ENCODE data around the gene MRPL17. TPM values are rescaled to one million over a fixed set of nuclear protein-coding genes. Genes with fewer than 3 reads are reported as not detected.

Gene MRPL17
- total RNA-seq = 10 to 100 TPM; 34.6 to 75.1 TPM

DNA sequence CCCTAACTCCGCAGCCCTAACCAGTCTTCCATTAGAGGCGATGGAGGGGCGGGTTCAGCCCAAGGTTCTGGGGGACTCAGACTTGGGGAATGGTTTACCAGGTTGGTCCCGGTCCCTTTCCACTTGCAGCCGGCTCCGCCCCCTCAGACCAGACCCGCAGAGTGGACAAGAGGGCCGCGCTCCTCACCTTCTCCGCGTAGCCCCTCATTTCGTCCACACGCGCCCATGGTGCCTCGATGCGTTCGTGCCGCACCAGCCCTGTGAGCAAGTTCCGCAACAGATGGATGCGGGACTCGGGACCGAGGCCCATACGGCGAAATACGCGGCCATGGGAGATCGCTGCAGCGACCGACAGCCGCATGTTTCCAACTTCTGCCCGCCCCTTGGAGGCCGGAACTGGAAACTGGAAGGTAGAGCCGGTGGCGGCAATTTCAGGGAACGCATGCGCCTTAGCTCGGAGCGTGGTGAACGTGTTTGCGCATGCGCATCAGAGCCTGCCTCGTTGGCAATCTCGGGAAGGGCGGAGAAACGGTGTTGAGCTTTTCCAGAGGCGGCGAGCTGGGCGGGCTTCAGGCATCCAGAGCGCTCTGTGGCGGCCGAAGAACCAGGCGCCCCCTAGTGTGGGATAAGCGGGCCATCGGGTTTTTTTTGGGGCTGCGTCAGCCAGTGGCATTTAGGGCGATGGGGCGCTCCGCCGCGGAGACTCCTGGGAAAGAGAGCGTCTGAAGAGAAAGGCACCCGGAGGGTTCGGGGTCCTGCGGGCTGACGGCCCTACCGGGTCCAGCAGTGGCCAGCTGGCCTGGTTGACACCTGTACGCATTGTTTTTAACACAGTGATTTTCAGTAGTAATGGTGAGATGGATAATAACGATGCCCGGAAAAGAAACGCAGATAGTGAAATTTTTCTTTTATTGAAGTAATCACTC is at the start of gene MRPL17:
MRPL17 (minus strand) TSS at position 405 of the 926 bp plus-strand sequence; CDS start at position 361, 44 bp downstream.
- Histone ChIP-seq H3K4me3 (peak within 1 kb of the TSS; percentile 98), H3K9me3 (no peaks in the 10 kb centered on the region), H3K4me1 (no peaks in the 10 kb centered on the region), H3K9ac (ENCODE audit: low read depth in 2 of 2, low read length in 2 of 2) (peak within 1 kb of the TSS; percentile 75 to 95), H3K27me3 (no peaks in the 10 kb centered on the region), H3K27ac (peak within 1 kb of the TSS; percentile 92), H3K36me3 (no peaks in the 10 kb centered on the region)
- intact Hi-C loops (cut with DNase I) = loop anchor here (5.0 to 10.0 kb wide), 4 partner anchors 36 to 298 kb away; partner anchors contain the start of genes ILK and RRP8
- TF ChIP-seq, protein P1, sequence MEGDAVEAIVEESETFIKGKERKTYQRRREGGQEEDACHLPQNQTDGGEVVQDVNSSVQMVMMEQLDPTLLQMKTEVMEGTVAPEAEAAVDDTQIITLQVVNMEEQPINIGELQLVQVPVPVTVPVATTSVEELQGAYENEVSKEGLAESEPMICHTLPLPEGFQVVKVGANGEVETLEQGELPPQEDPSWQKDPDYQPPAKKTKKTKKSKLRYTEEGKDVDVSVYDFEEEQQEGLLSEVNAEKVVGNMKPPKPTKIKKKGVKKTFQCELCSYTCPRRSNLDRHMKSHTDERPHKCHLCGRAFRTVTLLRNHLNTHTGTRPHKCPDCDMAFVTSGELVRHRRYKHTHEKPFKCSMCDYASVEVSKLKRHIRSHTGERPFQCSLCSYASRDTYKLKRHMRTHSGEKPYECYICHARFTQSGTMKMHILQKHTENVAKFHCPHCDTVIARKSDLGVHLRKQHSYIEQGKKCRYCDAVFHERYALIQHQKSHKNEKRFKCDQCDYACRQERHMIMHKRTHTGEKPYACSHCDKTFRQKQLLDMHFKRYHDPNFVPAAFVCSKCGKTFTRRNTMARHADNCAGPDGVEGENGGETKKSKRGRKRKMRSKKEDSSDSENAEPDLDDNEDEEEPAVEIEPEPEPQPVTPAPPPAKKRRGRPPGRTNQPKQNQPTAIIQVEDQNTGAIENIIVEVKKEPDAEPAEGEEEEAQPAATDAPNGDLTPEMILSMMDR (IDR thresholded peaks at IDR 0.05) = peak; percentile 81
- DNase-seq = peak; percentile 99

DNA sequence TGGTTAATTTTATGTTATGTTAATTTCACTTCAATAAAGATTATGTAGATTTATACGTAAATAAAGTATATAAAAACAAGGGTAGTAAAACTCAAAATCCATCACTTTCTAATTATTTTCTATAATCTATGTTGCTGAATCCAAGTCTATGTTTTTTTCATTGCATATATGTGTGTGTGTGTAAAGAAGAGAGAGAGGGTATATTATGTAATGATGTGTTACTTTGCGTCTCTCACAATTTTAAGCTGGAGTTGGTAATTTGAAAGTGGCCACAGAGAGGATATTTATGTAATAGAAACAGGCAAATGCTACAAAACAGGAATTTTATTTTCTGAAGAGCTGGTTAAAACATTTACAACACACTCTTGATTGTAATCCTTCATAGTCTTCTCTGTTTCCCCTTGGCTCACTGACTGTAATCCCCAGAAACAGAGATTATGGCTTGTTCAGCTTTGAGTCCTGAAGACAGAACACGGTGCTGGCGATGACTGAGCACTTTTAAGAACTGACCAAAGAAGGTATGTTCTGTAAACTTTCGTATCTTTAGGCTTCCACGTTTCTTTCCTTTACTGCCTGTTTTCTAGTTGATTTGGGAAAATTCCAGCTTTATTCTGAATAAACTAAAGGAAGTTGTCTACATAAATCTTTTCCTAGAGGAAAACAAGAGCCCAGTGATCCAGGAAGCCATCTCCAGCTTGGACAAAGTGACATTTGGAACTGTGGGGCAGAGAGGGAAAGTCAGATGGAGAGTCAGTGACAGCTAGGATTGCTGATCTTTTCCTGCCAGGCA is 45.0 kb upstream of the MRPL17 start:
- Histone ChIP-seq H3K9me3 (no peaks in the 10 kb centered on the region), H3K4me3 (no peak overlapping the region), H3K27me3 (no peaks in the 10 kb centered on the region), H3K4me1 (no peaks in the 10 kb centered on the region), H3K9ac (ENCODE audit: low read depth in 2 of 2, low read length in 2 of 2) (no peak overlapping the region), H3K27ac (no peak overlapping the region), H3K36me3 (no peaks in the 10 kb centered on the region)
- intact Hi-C loops (cut with DNase I) = no loop called here
- no peak for DNase-seq
- TF ChIP-seq, protein P1 (IDR thresholded peaks at IDR 0.05) = no peak

DNA sequence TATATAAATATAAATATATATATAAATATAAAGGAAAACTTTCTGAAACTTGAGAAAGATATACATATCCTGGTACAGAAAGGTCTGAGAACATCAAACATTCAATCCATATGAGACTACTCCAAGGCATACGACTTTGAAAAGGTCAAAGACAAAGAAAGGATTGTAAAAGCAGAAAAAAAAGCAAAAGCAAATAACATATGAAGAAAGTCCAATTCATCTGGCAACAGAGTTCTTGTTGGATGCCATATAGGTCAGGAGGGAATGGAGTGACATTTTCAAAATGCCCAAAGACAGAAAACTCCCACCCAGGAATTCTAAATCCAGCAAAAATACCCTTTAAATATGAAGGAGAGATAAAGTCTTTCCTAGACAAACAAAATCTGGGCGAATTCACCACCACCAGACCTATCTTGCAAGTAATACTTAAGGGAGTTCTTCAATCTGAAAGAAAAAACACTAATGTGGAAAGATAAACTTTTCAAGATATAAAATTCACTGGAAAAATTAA is 42.3 kb upstream of the MRPL17 start:
- H3K9ac ChIP-seq (ENCODE audit: low read depth in 2 of 2, low read length in 2 of 2) = no peak overlapping the region
- no peaks in the 10 kb centered on the region for H3K9me3 ChIP-seq
- H3K4me1 ChIP-seq = no peaks in the 10 kb centered on the region
- no peaks in the 10 kb centered on the region for H3K36me3 ChIP-seq
- intact Hi-C loops (cut with DNase I) = no loop called here
- no peaks in the 10 kb centered on the region for H3K27me3 ChIP-seq
- H3K27ac ChIP-seq = no peak overlapping the region
- no peak for DNase-seq
- no peak overlapping the region for H3K4me3 ChIP-seq
- TF ChIP-seq, protein P1 (IDR thresholded peaks at IDR 0.05) = no peak

DNA sequence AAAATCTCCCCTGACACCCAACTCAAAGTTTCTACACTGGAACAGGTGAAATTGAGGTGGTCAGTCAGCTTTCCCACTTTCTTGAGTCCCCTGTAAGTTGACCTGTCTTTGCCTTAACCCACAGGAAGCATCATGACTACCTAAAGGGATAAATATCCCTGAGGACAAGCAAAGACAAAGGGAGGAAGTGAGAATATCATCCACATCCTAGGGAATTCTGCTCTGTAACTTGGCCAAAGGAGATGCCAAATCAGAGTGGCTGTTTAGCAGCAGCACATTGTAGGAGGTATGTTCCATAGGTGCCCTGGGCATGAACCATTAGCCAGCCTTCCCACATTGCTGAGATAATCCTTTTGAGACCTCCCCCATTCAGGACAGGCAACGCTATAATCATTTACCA is 40.9 kb upstream of the MRPL17 start:
- TF ChIP-seq, protein P1 (IDR thresholded peaks at IDR 0.05) = no peak
- H3K36me3 ChIP-seq = no peaks in the 10 kb centered on the region
- H3K4me3 ChIP-seq = no peak overlapping the region
- no peak overlapping the region for H3K9ac ChIP-seq (ENCODE audit: low read depth in 2 of 2, low read length in 2 of 2)
- no peaks in the 10 kb centered on the region for H3K9me3 ChIP-seq
- H3K27ac ChIP-seq = no peak overlapping the region
- intact Hi-C loops (cut with DNase I) = no loop called here
- H3K4me1 ChIP-seq = no peaks in the 10 kb centered on the region
- H3K27me3 ChIP-seq = no peaks in the 10 kb centered on the region
- DNase-seq = no peak

DNA sequence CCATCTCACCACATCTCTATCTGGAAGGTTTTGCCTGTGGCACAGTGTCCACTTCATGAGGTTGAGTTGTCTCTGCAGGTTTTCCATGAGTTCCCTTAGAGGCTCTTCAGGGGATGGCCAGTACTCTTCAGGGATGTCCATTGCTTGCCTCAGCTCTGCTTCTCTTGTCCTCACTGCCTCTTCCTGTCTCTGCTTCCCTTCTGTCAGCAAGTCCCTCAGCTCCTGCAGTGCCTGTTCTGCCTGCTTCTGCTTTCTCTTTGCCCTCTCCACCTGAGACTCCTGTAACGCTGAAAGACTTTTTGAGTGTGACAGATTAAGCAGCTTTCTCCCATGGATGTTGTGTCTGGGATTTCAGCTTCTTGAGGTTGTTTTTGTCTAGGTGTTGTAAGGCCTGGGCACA is 38.2 kb upstream of the MRPL17 start:
- H3K27me3 ChIP-seq = no peaks in the 10 kb centered on the region
- intact Hi-C loops (cut with DNase I) = no loop called here
- H3K4me3 ChIP-seq = no peak overlapping the region
- no peaks in the 10 kb centered on the region for H3K9me3 ChIP-seq
- no peak overlapping the region for H3K9ac ChIP-seq (ENCODE audit: low read depth in 2 of 2, low read length in 2 of 2)
- no peaks in the 10 kb centered on the region for H3K4me1 ChIP-seq
- no peaks in the 10 kb centered on the region for H3K36me3 ChIP-seq
- DNase-seq = no peak
- H3K27ac ChIP-seq = no peak overlapping the region
- TF ChIP-seq, protein P1 (IDR thresholded peaks at IDR 0.05) = no peak

All from colonic mucosa (tissue), 4 donors.